Lower lobe of right lung (tissue), 2 donors: ENCODE measurements around the gene LSM11. TPM values are rescaled to one million over a fixed set of nuclear protein-coding genes. Genes with fewer than 3 reads are reported as not detected.
A peak's percentile ranks its signal among the peaks of the same experiment; 100 is the strongest.
"Not testable (repeated sequence)": the region's sequence is repeated elsewhere in the genome, so short reads cannot be mapped to it uniquely, and the experiment has no call there.

Experiments used
- ATAC-seq, 2 donors: fragments of 200-7000 bp; cut with Tn5 transposase; one replicate each; pipeline ENCODE4 v1.9.1; 2020 to 2022; ENCODE audit warnings: mild to moderate bottlenecking in 2 of 2, moderate library complexity in 2 of 2
- DNase-seq: peaks from one replicate; pipeline ENCODE4 v3.0.0-alpha.2; 2020
- H3K27ac ChIP-seq: fragments of 200-600 bp; one replicate; pipeline ENCODE4 v1.8.0; 2022
- H3K27me3 ChIP-seq: fragments of 200-600 bp; one replicate; pipeline ENCODE4 v1.8.0; 2022; ENCODE audit warnings: low read depth
- H3K36me3 ChIP-seq: fragments of 200-600 bp; one replicate; pipeline ENCODE4 v1.8.0; 2022; ENCODE audit warnings: mild to moderate bottlenecking
- H3K4me1 ChIP-seq: fragments of 200-600 bp; one replicate; pipeline ENCODE4 v1.8.0; 2022
- H3K4me3 ChIP-seq: fragments of 200-600 bp; one replicate; pipeline ENCODE4 v1.8.0; 2022; ENCODE audit warnings: mild to moderate bottlenecking
- H3K9me3 ChIP-seq: fragments of 200-600 bp; one replicate; pipeline ENCODE4 v1.8.0; 2022
- intact Hi-C: fragments of 100-400 bp; cut with DNase I; formaldehyde crosslinking; loops from one replicate; pipeline ENCODE4 v1.11.0; 2022
- total RNA-seq: library from RNA; stranded (reverse); fragmentation: NEBNext Ultra II Directional; extraction: Animal tissue kit (Norgen Biotek cat#: 25700); gene quantifications from one replicate; pipeline ENCODE4 v1.2.1, GENCODE V29; 2021
- TF ChIP-seq, protein P1 (sequence below): fragments of 200-600 bp; IDR thresholded peaks from one replicate; pipeline ENCODE4 v1.8.0; 2022; ENCODE audit warnings: antibody characterized with exemption, mild to moderate bottlenecking
- donor health status: DM: no; HTN: yes; CAD: no; lungs with severe emphysema.

LSM11 gene
- total RNA-seq, 1 donor from 2014 or later: 3.1 TPM

DNA sequence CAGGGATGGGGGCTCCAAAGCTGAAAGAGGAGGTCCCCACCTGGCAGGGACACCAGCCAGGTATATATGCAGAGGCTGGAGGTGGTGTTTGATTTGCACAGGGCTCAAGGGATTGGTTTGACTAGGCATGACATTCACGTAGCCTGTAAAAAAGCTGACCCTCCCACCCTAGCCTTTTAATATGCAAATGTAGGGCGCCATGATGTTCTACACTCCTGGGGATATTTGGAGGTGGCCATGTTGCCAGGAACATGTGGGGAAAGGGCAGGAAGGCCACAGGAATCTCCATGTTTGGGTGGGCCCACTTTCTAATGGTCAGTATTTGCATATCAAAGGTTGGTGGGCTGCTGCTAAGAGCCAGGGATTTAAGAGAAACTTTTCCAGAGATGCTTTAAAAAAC, 24.3 kb upstream of the LSM11 start:
- H3K27me3 ChIP-seq: no peaks in the 10 kb centered on the region
- no peaks in the 10 kb centered on the region for H3K9me3 ChIP-seq
- TF ChIP-seq, protein P1, sequence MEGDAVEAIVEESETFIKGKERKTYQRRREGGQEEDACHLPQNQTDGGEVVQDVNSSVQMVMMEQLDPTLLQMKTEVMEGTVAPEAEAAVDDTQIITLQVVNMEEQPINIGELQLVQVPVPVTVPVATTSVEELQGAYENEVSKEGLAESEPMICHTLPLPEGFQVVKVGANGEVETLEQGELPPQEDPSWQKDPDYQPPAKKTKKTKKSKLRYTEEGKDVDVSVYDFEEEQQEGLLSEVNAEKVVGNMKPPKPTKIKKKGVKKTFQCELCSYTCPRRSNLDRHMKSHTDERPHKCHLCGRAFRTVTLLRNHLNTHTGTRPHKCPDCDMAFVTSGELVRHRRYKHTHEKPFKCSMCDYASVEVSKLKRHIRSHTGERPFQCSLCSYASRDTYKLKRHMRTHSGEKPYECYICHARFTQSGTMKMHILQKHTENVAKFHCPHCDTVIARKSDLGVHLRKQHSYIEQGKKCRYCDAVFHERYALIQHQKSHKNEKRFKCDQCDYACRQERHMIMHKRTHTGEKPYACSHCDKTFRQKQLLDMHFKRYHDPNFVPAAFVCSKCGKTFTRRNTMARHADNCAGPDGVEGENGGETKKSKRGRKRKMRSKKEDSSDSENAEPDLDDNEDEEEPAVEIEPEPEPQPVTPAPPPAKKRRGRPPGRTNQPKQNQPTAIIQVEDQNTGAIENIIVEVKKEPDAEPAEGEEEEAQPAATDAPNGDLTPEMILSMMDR: no peak
- no peaks in the 10 kb centered on the region for H3K36me3 ChIP-seq
- intact Hi-C loops: no loop called here
- H3K4me3 ChIP-seq: no peak overlapping the region
- DNase-seq: no peak
- no peak overlapping the region for H3K27ac ChIP-seq
- no peak for ATAC-seq
- H3K4me1 ChIP-seq: peaks cover 8% of the 10 kb centered on the region

DNA sequence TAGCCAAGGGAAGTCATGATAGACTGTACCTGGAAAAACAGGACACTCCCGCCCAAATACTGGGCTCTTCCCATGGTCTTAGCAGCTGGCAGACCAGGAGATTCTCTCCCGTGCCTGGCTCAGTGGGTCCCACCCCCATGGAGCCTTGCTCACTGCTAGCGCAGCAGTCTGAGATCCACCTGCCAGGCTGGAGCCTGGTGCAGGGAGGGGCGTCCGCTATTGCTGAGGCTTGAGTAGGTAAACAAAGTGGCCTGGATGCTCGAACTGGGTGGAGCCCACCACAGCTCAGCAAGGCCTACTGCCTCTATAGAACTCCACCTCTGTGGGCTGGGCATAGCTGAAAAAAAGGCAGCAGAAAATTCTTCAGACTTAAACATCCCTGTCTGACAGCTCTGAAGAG, 22.4 kb upstream of the LSM11 start:
- H3K4me3 ChIP-seq: no peak overlapping the region
- DNase-seq (no peak), ATAC-seq (no peak)
- intact Hi-C loops: no loop called here
- no peak overlapping the region for H3K27ac ChIP-seq
- H3K9me3 ChIP-seq: no peaks in the 10 kb centered on the region
- peaks cover 8% of the 10 kb centered on the region for H3K4me1 ChIP-seq
- no peaks in the 10 kb centered on the region for H3K27me3 ChIP-seq
- H3K36me3 ChIP-seq: no peaks in the 10 kb centered on the region
- TF ChIP-seq, protein P1: no peak

DNA sequence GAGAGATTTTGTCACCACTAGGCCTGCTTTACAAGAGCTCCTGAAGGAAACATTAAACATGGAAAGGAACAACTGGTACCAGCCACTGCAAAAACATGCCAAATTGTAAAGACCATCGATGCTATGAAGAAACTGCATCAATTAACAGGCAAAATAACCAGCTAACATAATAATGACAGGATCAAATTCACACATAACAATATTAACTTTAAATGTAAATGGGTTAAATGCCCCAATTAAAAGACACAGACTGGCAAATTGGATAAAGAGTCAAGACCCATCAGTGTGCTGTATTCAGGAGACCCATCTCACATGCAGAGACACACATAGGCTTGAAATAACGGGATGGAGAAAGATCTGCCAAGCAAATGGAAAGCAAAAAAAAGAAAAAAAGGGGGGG, 20.6 kb upstream of the LSM11 start:
- intact Hi-C loops: not testable (repeated sequence)

DNA sequence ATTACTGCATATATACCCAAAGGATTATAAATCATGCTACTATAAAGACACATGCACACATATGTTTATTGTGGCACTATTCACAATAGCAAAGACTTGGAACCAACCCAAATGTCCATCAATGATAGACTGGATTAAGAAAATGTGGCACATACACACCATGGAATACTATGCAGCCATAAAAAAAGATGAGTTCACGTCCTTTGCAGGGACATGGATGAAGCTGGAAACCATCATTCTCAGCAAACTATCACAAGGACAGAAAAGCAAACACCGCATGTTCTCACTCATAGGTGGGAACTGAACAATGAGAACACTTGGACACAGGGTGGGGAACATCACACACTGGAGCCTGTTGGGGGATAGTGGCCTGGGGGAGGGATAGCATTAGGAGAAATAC, 16.9 kb upstream of the LSM11 start:
- H3K4me3 ChIP-seq, intact Hi-C loops, DNase-seq, H3K36me3 ChIP-seq, H3K27ac ChIP-seq, H3K4me1 ChIP-seq, H3K27me3 ChIP-seq, ATAC-seq, H3K9me3 ChIP-seq: not testable (repeated sequence)

More for the DNA sequence above, 20.6 kb upstream of the LSM11 start:
- not testable (repeated sequence) for H3K27me3 ChIP-seq, H3K9me3 ChIP-seq, H3K4me1 ChIP-seq, ATAC-seq, H3K27ac ChIP-seq, DNase-seq, H3K36me3 ChIP-seq, H3K4me3 ChIP-seq

DNA sequence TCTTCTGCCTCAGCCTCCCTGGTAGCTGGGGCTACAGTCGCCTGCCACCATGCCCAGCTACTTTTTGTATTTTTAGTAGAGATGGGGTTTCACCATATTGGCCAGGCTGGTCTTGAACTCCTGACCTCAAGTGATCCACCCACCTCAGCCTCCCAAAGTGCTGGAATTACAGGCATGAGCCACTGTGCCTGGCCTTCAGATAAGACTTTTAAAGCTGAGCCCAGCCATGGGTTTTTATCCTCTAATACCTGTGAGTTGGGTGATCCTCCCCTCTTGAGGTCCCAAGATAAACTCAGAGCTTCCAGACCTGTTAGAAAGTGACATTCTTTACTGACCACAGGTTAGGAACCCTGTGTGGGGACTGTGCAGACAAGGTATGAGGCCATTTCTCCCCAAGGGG, 15.7 kb upstream of the LSM11 start:
- intact Hi-C loops, H3K27ac ChIP-seq, H3K27me3 ChIP-seq, DNase-seq, ATAC-seq, H3K9me3 ChIP-seq, H3K4me3 ChIP-seq, H3K36me3 ChIP-seq: not testable (repeated sequence)
- peaks cover 12% of the 10 kb centered on the region for H3K4me1 ChIP-seq

DNA sequence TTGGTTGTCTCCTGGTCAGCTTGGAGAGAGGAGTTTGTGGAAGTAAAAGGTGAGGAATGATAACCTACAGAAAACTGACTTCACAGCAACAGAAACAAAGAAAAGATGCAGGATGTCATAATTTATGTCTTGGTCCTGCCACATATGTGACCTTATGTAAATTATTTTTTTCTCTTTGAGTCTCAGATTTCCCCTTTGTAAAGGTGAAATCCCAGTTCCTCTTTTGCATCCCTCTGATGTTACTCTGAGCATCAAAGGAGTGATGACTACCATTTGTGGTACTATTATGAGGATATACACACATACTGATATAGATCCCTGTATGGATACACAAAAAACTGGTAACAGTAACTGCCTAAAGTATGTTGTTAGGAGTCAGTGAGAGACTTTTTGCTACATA, 13.7 kb upstream of the LSM11 start:
- TF ChIP-seq, protein P1: no peak
- no peak for DNase-seq
- intact Hi-C loops: no loop called here

DNA sequence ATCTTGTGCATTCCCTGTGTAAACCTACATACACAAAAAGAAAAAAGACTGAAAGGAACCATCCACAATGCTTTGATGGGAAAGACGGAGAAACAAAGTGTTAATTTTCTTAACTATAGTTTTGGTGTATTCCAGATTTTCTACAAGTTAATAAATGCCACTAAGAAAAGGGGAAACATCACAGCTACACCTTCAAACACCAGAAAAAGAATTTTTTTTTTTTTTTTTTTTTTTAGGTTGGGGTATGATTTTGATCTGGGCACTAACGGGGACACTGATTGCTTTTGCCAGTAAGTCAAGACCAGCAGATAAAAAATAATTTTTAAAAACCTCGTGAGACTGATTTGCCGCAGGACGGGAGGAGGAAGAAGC, 12.6 kb upstream of the LSM11 start:
- peak overlapping the region; percentile 66 for H3K4me3 ChIP-seq
- H3K4me1 ChIP-seq: peaks cover 12% of the 10 kb centered on the region
- no peak for DNase-seq

More for the DNA sequence above, 13.7 kb upstream of the LSM11 start:
- H3K27ac ChIP-seq: no peak overlapping the region
- no peaks in the 10 kb centered on the region for H3K9me3 ChIP-seq
- peaks cover 12% of the 10 kb centered on the region for H3K4me1 ChIP-seq
- peaks cover 16% of the 10 kb centered on the region for H3K36me3 ChIP-seq
- no peak for ATAC-seq
- H3K4me3 ChIP-seq: no peak overlapping the region
- no peaks in the 10 kb centered on the region for H3K27me3 ChIP-seq

More for the DNA sequence above, 12.6 kb upstream of the LSM11 start:
- Histone ChIP-seq H3K27ac (peak overlapping the region; percentile 87), H3K9me3 (no peaks in the 10 kb centered on the region), H3K36me3 (peaks cover 22% of the 10 kb centered on the region), H3K27me3 (no peaks in the 10 kb centered on the region)
- TF ChIP-seq, protein P1: no peak
- intact Hi-C loops: no loop called here
- ATAC-seq: no peak
